Measurements from ENCODE around the gene XPO5. TPM values are rescaled to one million over a fixed set of nuclear protein-coding genes. Genes with fewer than 3 reads are reported as not detected.

Gene XPO5
- polyA plus RNA-seq, 3 donors = 7.0 to 12.8 (median 9.8) TPM

GRCh38 chr6:43490523-43490939 lies 85.3 kb downstream of the XPO5 start:
- WGBS, 3 donors = 55 to 74% (median 56%) methylated on average over 6 of the region's 6 CpGs
- no peak overlapping the region for H3K27ac ChIP-seq (ENCODE audit: low read depth, low read length)

- 76 to 86% (median 82%) methylated on average over 12 of the region's 12 CpGs for WGBS, 3 donors
These were observed 86.4 kb downstream of the XPO5 start for GRCh38 chr6:43489277-43490072.

GRCh38 chr6:43488667-43489276 lies 87.1 kb downstream of the XPO5 start:
- H3K27ac ChIP-seq (ENCODE audit: low read depth, low read length) = no peak overlapping the region
- 66 to 80% (median 77%) methylated on average over 4 of the region's 4 CpGs for WGBS, 3 donors

More at GRCh38 chr6:43489277-43490072, 86.4 kb downstream of the XPO5 start:
- H3K27ac ChIP-seq (ENCODE audit: low read depth, low read length) = no peak overlapping the region

- no peak overlapping the region for H3K27ac ChIP-seq (ENCODE audit: low read depth, low read length)
- WGBS, 3 donors = 52 to 93% (median 91%) methylated on average over 11 of the region's 11 CpGs
These were observed 94.1 kb downstream of the XPO5 start for GRCh38 chr6:43481591-43482236.

- WGBS, 3 donors = 58 to 92% (median 87%) methylated on average over 2 of the region's 2 CpGs
- H3K27ac ChIP-seq (ENCODE audit: low read depth, low read length) = no peak overlapping the region
These were observed 94.8 kb downstream of the XPO5 start for GRCh38 chr6:43481075-43481474.

- WGBS, 3 donors = 2 to 19% (median 16%) methylated on average over 3 of the region's 3 CpGs
- H3K27ac ChIP-seq (ENCODE audit: low read depth, low read length) = no peak overlapping the region
These were observed 97.8 kb downstream of the XPO5 start for GRCh38 chr6:43478008-43478372.

GRCh38 chr6:43477235-43478007 lies 98.4 kb downstream of the XPO5 start, which contains the start of gene TJAP1:
TJAP1 (plus strand) TSS chr6:43477570; CDS start chr6:43499002, 21,432 bp downstream.
- 1% methylated on average over 34 of the region's 34 CpGs for WGBS, 3 donors
- H3K27ac ChIP-seq (ENCODE audit: low read depth, low read length) = no peak within 1 kb of the TSS

- 18 to 32% (median 29%) methylated on average over 2 of the region's 2 CpGs for WGBS, 3 donors
- H3K27ac ChIP-seq (ENCODE audit: low read depth, low read length) = no peak overlapping the region
These were observed 99.1 kb downstream of the XPO5 start for GRCh38 chr6:43476746-43477145.

- WGBS, 3 donors = 83 to 86% (median 83%) methylated on average over 6 of the region's 6 CpGs
- H3K27ac ChIP-seq (ENCODE audit: low read depth, low read length) = no peak overlapping the region
These were observed 100.3 kb downstream of the XPO5 start for GRCh38 chr6:43475516-43475915.

GRCh38 chr6:43472515-43472914 lies 103.3 kb downstream of the XPO5 start:
- WGBS, 3 donors = 92 to 95% (median 94%) methylated on average over 4 of the region's 4 CpGs
- H3K27ac ChIP-seq (ENCODE audit: low read depth, low read length) = no peak overlapping the region

Other genes with a start within 250 kb of the XPO5 start
- 1 to 10 TPM; 3.9 to 6.7 (median 5.2) TPM for gene ZNF318, start 206.4 kb downstream of the XPO5 start, polyA plus RNA-seq
- gene ABCC10, start 148.5 kb downstream of the XPO5 start, polyA plus RNA-seq = 10 to 100 TPM in 2 of 3 donors, 1 to 10 TPM in 1; 8.2 to 13.7 (median 11.7) TPM
- under 1 TPM; 0.25 to 0.45 (median 0.34) TPM for gene DLK2, start 120.5 kb downstream of the XPO5 start, polyA plus RNA-seq
- gene TJAP1, start 98.5 kb downstream of the XPO5 start, polyA plus RNA-seq = 10 to 100 TPM; 16.4 to 23.7 (median 17.2) TPM
- 1 to 10 TPM in 1 of 3 donors, under 1 TPM in 1, not detected in 1; 0.10 to 1.0 TPM for gene LRRC73, start 65.7 kb downstream of the XPO5 start, polyA plus RNA-seq
- 100 to 1,000 TPM in 1 of 3 donors, 10 to 100 TPM in 2; 54.0 to 117 (median 97.3) TPM for gene YIPF3, start 59.1 kb downstream of the XPO5 start, polyA plus RNA-seq
- 10 to 100 TPM; 17.0 to 48.2 (median 19.2) TPM for gene POLR1C, start 58.9 kb downstream of the XPO5 start, polyA plus RNA-seq
- gene POLH, start 147 bp upstream of the XPO5 start, polyA plus RNA-seq = 1 to 10 TPM; 3.2 to 5.5 (median 4.3) TPM
- 10 to 100 TPM; 27.3 to 49.6 (median 45.2) TPM for gene GTPBP2, start 53.2 kb upstream of the XPO5 start, polyA plus RNA-seq
- 10 to 100 TPM; 14.8 to 20.5 (median 15.1) TPM for gene MAD2L1BP, start 59.8 kb upstream of the XPO5 start, polyA plus RNA-seq
- gene RSPH9, start 69.0 kb upstream of the XPO5 start, polyA plus RNA-seq = under 1 TPM; 0.21 to 0.52 (median 0.22) TPM
- 10 to 100 TPM; 36.0 to 82.0 (median 51.8) TPM for gene MRPS18A, start 111.8 kb upstream of the XPO5 start, polyA plus RNA-seq
- gene VEGFA, start 194.2 kb upstream of the XPO5 start, polyA plus RNA-seq = 100 to 1,000 TPM in 1 of 3 donors, 10 to 100 TPM in 2; 67.5 to 260 (median 90.8) TPM